GM12878 (cell line): Measurements from ENCODE around the gene RGS6. TPM values are rescaled to one million over a fixed set of nuclear protein-coding genes. Genes with fewer than 3 reads are reported as not detected.
"Not testable (repeated sequence)": the region's sequence is repeated elsewhere in the genome, so short reads cannot be mapped to it uniquely, and the experiment has no call there.

ENCODE experiments used
- ATAC-seq: fragments of 200-7000 bp; cut with Tn5 transposase; 3 replicates; pipeline ENCODE4 v1.9.1; 2020; ENCODE audit warnings: mild to moderate bottlenecking, moderate library complexity
- BruUV-seq: library from RNA; stranded (reverse); fragments of 400-500 nt; replicated peaks from 2 replicates; lab custom pipeline; 2021; lab: Mats Ljungman, UMichigan
- CTCF ChIA-PET: fragments of 300-600 bp; sonication (Branson Sonifier 250); formaldehyde crosslinking; extraction: SDS; loops from one replicate; lab custom pipeline; 2021; ENCODE audit warnings: inconsistent platforms; lab: Yijun Ruan, JAX
- POLR2A ChIA-PET: fragments of 350-600 bp; formaldehyde crosslinking; extraction: SDS; loops from one replicate; lab custom pipeline; 2021; ENCODE audit warnings: inconsistent platforms; lab: Charles Lee
- RAD21 ChIA-PET: fragments of 300-600 bp; sonication (Branson Sonifier 250); formaldehyde crosslinking; loops from one replicate; lab custom pipeline; 2023; ENCODE audit warnings: antibody characterized with exemption; ENCODE audit not compliant: unreplicated experiment; lab: Charles Lee
- SMC1A ChIA-PET: fragments of 300-600 bp; sonication (Branson Sonifier 250); formaldehyde crosslinking; loops from one replicate; lab custom pipeline; 2023; ENCODE audit not compliant: unreplicated experiment, uncharacterized antibody; lab: Charles Lee
- DNase-seq: peaks from one replicate; pipeline ENCODE4 v3.0.0-alpha.2; 2011; ENCODE audit warnings: low read depth, low spot score
- FAIRE-seq: peaks from 3 replicates; lab custom pipeline; 2011; peaks lifted over from hg19 to GRCh38; lab: Jason Lieb, UNC
- H2AFZ ChIP-seq: 2 replicates; pipeline ENCODE4 v1.6.0; 2011; ENCODE audit warnings: low read depth, low read length, control low read depth; ENCODE audit not compliant: control insufficient read depth
- H3K27ac ChIP-seq: 2 replicates; pipeline ENCODE4 v1.5.1; 2011; ENCODE audit warnings: control low read depth; ENCODE audit not compliant: control insufficient read depth, insufficient read depth
- H3K27me3 ChIP-seq, 2 experiments: replicated peaks in 1 of 2; 2 replicates each; pipeline versions ENCODE4 v1.6.0 to v1.6.1; 2011; ENCODE audit warnings: low read length in 1 of 2; ENCODE audit not compliant: control insufficient read depth in 2 of 2, insufficient read depth in 2 of 2
- H3K36me3 ChIP-seq, 2 experiments: 2 replicates each; pipeline ENCODE4 v1.5.1; 2011; ENCODE audit warnings: low read length in 1 of 2; ENCODE audit not compliant: control insufficient read depth in 2 of 2, insufficient read depth in 2 of 2
- H3K4me1 ChIP-seq: 2 replicates; pipeline ENCODE4 v1.6.1; 2011; ENCODE audit warnings: mild to moderate bottlenecking, low read length, moderate library complexity, mixed read lengths; ENCODE audit not compliant: control insufficient read depth, insufficient read depth
- H3K4me2 ChIP-seq: 2 replicates; pipeline ENCODE4 v1.6.0; 2011; ENCODE audit warnings: control low read depth; ENCODE audit not compliant: control insufficient read depth, insufficient read depth
- H3K4me3 ChIP-seq: fragments of 200-600 bp; sonication (generic); 2 replicates; pipeline ENCODE4 v1.5.1; 2016
- H3K79me2 ChIP-seq: 2 replicates; pipeline ENCODE4 v1.6.0; 2011; ENCODE audit warnings: low read length; ENCODE audit not compliant: control insufficient read depth, insufficient read depth
- H3K9ac ChIP-seq: 2 replicates; pipeline ENCODE4 v1.8.0; 2011; ENCODE audit warnings: low read length, control low read depth, mixed read lengths; ENCODE audit not compliant: control insufficient read depth, insufficient read depth
- H3K9me3 ChIP-seq: replicated peaks from 3 replicates; pipeline ENCODE4 v1.5.1; 2011; ENCODE audit warnings: mild to moderate bottlenecking, low read length; ENCODE audit not compliant: control insufficient read depth, insufficient read depth
- H4K20me1 ChIP-seq: 2 replicates; pipeline ENCODE4 v1.6.0; 2011; ENCODE audit not compliant: control insufficient read depth, insufficient read depth
- ATF7 ChIP-seq: fragments of 450-650 bp; IDR thresholded peaks from 2 replicates; pipeline ENCODE4 v1.6.1; 2016; ENCODE audit warnings: low read depth, mild to moderate bottlenecking
- CHD1 ChIP-seq: IDR thresholded peaks from 2 replicates; pipeline ENCODE4 v1.6.1; 2012; ENCODE audit warnings: low read depth, low read length, improper control_type of control experiment
- CREM ChIP-seq: IDR thresholded peaks from 2 replicates; pipeline ENCODE4 v1.6.1; 2014; ENCODE audit warnings: antibody characterized with exemption, low read depth
- HDGF ChIP-seq: fragments of 450-650 bp; IDR thresholded peaks from 2 replicates; pipeline ENCODE4 v1.6.1; 2016; ENCODE audit warnings: antibody characterized with exemption
- MEF2A ChIP-seq: IDR thresholded peaks from 2 replicates; pipeline ENCODE4 v1.6.1; 2011; ENCODE audit warnings: low read depth, mild to moderate bottlenecking, low read length, moderate library complexity; ENCODE audit not compliant: insufficient read depth
- NBN ChIP-seq: fragments of 450-650 bp; IDR thresholded peaks from 2 replicates; pipeline ENCODE4 v1.6.1; 2016
- PKNOX1 ChIP-seq: fragments of 450-650 bp; IDR thresholded peaks from 2 replicates; pipeline ENCODE4 v1.6.1; 2016; ENCODE audit warnings: mild to moderate bottlenecking
- POLR2AphosphoS5 ChIP-seq: IDR thresholded peaks from 2 replicates; pipeline ENCODE4 v1.6.1; 2011; ENCODE audit warnings: mild to moderate bottlenecking, low read length, inconsistent platforms
- RUNX3 ChIP-seq: IDR thresholded peaks from 2 replicates; pipeline ENCODE4 v1.6.1; 2012; ENCODE audit warnings: low read length, inconsistent platforms
- ZNF384 ChIP-seq: IDR thresholded peaks from 2 replicates; pipeline ENCODE4 v1.6.1; 2012; ENCODE audit warnings: low read depth, mild to moderate bottlenecking, low read length, improper control_type of control experiment, borderline replicate concordance
- WGBS: methylation state at CpG from one replicate; pipeline ENCODE4 v1.1.6; 2016; ENCODE audit warnings: low lambda C conversion rate; ENCODE audit not compliant: insufficient replicate concordance, insufficient coverage; ENCODE audit errors: missing lambda C conversion rate; 5-methylcytosine and 5-hydroxymethylcytosine counted together
- in situ Hi-C: fragments of 300-500 bp; cut with MboI; formaldehyde crosslinking; loops from 9 replicates; pipeline ENCODE4 v1.14.3; 2018; ENCODE audit warnings: mixed read lengths
- intact Hi-C: fragments of 100-400 bp; cut with micrococcal nuclease; formaldehyde crosslinking; loops from one replicate; pipeline ENCODE4 v1.14.2; 2022; ENCODE audit not compliant: unreplicated experiment
- polyA plus RNA-seq, 11 experiments: library from polyadenylated mRNA; depleted of rRNA in 4 of 11; unstranded in 6 of 11; stranded (reverse) in 5 of 11; fragments of >200 nt; fragmentation: Nextera tagmentation in 4 of 11; fragmentation: Illumina TruSeq in 1 of 11; extraction: Ambion mirVana in 4 of 11; extraction: Trizol in 1 of 11; gene quantifications; 1 replicate in 1 of 11; 2 replicates in 10 of 11; pipeline versions ENCODE4 v1.2.1 to v1.2.3, GENCODE V29; 2011 to 2016; ENCODE audit warnings: inconsistent platforms in 2 of 11, missing spikeins in 2 of 11, low read depth in 1 of 11
- total RNA-seq, 4 experiments: library from RNA; depleted of rRNA in 3 of 4; stranded (reverse); fragments of >200 nt in 3 of 4; fragmentation: Illumina TruSeq in 1 of 4; extraction: Trizol in 1 of 4; gene quantifications; 2 replicates each; pipeline versions ENCODE4 v1.2.1 to v1.2.3, GENCODE V29; 2013 to 2021
- TF ChIP-seq, protein P1 (sequence below): fragments of 450-650 bp; IDR thresholded peaks from 2 replicates; pipeline ENCODE4 v1.6.1; 2016; ENCODE audit warnings: mild to moderate bottlenecking

RGS6 gene
- total and polyA plus RNA-seq, 10 of the 15 experiments (the other 5 are each of a cell fraction or from before 2014, with no cell fraction given), result 3.9 to 18.1 (median 12.4) TPM

GRCh38 chr14:72477578-72477977 is 545.3 kb downstream of the RGS6 start:
- POLR2A ChIA-PET, result interaction anchor here (0.6 to 2.1 kb wide), 8 partner anchors 19 to 543 kb away, joined by 3 to 11 read pairs (median 6); no protein-coding TSS in a partner anchor
- 0% methylated on average over 5 of the region's 5 CpGs for WGBS
- H4K20me1 ChIP-seq, H3K36me3 ChIP-seq, DNase-seq, BruUV-seq: not testable (repeated sequence)
- H3K9ac ChIP-seq, result peak overlapping the region; percentile 50
- TF ChIP-seq HDGF (peak; percentile 62; the same call in 1 of the 2 replicates), PKNOX1 (peak; percentile 49; the same call in 1 of the 2 replicates), ZNF384 (peak; percentile 76), ATF7 (peak; percentile 64), POLR2AphosphoS5 (peak; percentile 20; the same call in 1 of the 2 replicates), CHD1 (0 out of 2 replicates have a peak, but pooled peaks have one; percentile 12), RUNX3 (peak; percentile 48; the same call in 1 of the 2 replicates), MEF2A (0 out of 2 replicates have a peak, but pooled peaks have one; percentile 4), CREM (0 out of 2 replicates have a peak, but pooled peaks have one; percentile 40), NBN (peak; percentile 75)
- TF ChIP-seq, protein P1, sequence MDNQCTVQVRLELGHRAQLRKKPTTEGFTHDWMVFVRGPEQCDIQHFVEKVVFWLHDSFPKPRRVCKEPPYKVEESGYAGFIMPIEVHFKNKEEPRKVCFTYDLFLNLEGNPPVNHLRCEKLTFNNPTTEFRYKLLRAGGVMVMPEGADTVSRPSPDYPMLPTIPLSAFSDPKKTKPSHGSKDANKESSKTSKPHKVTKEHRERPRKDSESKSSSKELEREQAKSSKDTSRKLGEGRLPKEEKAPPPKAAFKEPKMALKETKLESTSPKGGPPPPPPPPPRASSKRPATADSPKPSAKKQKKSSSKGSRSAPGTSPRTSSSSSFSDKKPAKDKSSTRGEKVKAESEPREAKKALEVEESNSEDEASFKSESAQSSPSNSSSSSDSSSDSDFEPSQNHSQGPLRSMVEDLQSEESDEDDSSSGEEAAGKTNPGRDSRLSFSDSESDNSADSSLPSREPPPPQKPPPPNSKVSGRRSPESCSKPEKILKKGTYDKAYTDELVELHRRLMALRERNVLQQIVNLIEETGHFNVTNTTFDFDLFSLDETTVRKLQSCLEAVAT, result 0 out of 2 replicates have a peak, but pooled peaks have one; percentile 66
- TF ChIP-seq, all 136 proteins: peak for 11; not testable (repeated sequence) for 125
- H3K27me3 ChIP-seq, H3K9me3 ChIP-seq, H3K79me2 ChIP-seq, FAIRE-seq, H2AFZ ChIP-seq, in situ Hi-C loops: not testable (repeated sequence)
- peaks cover 56% of the 10 kb centered on the region for H3K4me1 ChIP-seq
- peak overlapping the region; percentile 67 for H3K4me2 ChIP-seq
- H3K4me3 ChIP-seq, result peak overlapping the region; percentile 24; the same call in 1 of the 2 replicates
- SMC1A ChIA-PET, result interaction anchor here (0.6 to 8.8 kb wide), 23 partner anchors 11 to 922 kb away, joined by 3 to 91 read pairs (median 5); no protein-coding TSS in a partner anchor
- CTCF ChIA-PET, result interaction anchor here (0.9 to 10.8 kb wide), 14 partner anchors 12 to 622 kb away, joined by 3 to 128 read pairs (median 4); no protein-coding TSS in a partner anchor
- ATAC-seq, result peak; percentile 33
- RAD21 ChIA-PET, result interaction anchor here (0.7 to 5.9 kb wide), 17 partner anchors 14 to 818 kb away, joined by 3 to 90 read pairs (median 5); partner anchors contain the start of gene DPF3
- peak overlapping the region; percentile 93 for H3K27ac ChIP-seq
- intact Hi-C loops, result loop anchor here (2.0 kb wide), 1 partner anchor 41 kb away; no protein-coding TSS in a partner anchor
